Caco-2 (cell line): ENCODE data around the gene C5AR2. TPM values are rescaled to one million over a fixed set of nuclear protein-coding genes. Genes with fewer than 3 reads are reported as not detected.

ENCODE experiments used
- BruUV-seq: library from RNA; stranded (reverse); fragments of 400-500 nt; replicated peaks from 2 replicates; lab custom pipeline; 2021; lab: Mats Ljungman, UMichigan
- CTCF ChIA-PET: fragments of 300-600 bp; sonication (Branson Sonifier 250); formaldehyde crosslinking; loops from one replicate; lab custom pipeline; 2022; ENCODE audit warnings: antibody characterized with exemption; lab: Charles Lee
- POLR2A ChIA-PET: fragments of 300-600 bp; sonication (Branson Sonifier 250); formaldehyde crosslinking; loops from one replicate; lab custom pipeline; 2022; ENCODE audit warnings: antibody characterized with exemption; lab: Charles Lee
- DNase-seq, 2 experiments: peaks; one replicate each; pipeline versions ENCODE4 v3.0.0 to v3.0.0-alpha.2; 2020 to 2022
- H3K27me3 ChIP-seq: replicated peaks from 2 replicates; pipeline ENCODE4 v1.6.0; 2011; ENCODE audit warnings: low read length; ENCODE audit not compliant: control insufficient read depth, insufficient read depth
- H3K36me3 ChIP-seq: 2 replicates; pipeline ENCODE4 v1.5.1; 2011; ENCODE audit warnings: low read length; ENCODE audit not compliant: control insufficient read depth, insufficient read depth
- H3K4me1 ChIP-seq: fragments of 250-450 bp; sonication (Bioruptor Pico); 2 replicates; pipeline ENCODE4 v1.5.1; 2020; ENCODE audit warnings: mild to moderate bottlenecking
- H3K4me3 ChIP-seq: 2 replicates; pipeline ENCODE4 v1.5.1; 2011; ENCODE audit warnings: low read depth, mild to moderate bottlenecking, control low read depth, low read length
- H3K9me3 ChIP-seq: fragments of 250-450 bp; sonication (Bioruptor Pico); 2 replicates; pipeline ENCODE4 v1.5.1; 2020; ENCODE audit warnings: mild to moderate bottlenecking, moderate library complexity
- H3K27ac Mint-ChIP-seq: one replicate; pipeline ENCODE4 v1.8.0; 2022; ENCODE audit warnings: mixed read lengths; ENCODE audit not compliant: unreplicated experiment
- H3K27me3 Mint-ChIP-seq: one replicate; pipeline ENCODE4 v1.8.0; 2022; ENCODE audit warnings: mixed read lengths; ENCODE audit not compliant: insufficient read depth, unreplicated experiment
- H3K36me3 Mint-ChIP-seq: one replicate; pipeline ENCODE4 v1.8.0; 2022; ENCODE audit warnings: mild to moderate bottlenecking, mixed read lengths; ENCODE audit not compliant: insufficient read depth, unreplicated experiment
- H3K4me1 Mint-ChIP-seq: one replicate; pipeline ENCODE4 v1.8.0; 2022; ENCODE audit warnings: low read depth, mixed read lengths; ENCODE audit not compliant: unreplicated experiment
- H3K4me3 Mint-ChIP-seq: one replicate; pipeline ENCODE4 v1.8.0; 2022; ENCODE audit warnings: mild to moderate bottlenecking, moderate library complexity, mixed read lengths; ENCODE audit not compliant: unreplicated experiment
- H3K9me3 Mint-ChIP-seq: one replicate; pipeline ENCODE4 v1.8.0; 2022; ENCODE audit warnings: mixed read lengths; ENCODE audit not compliant: unreplicated experiment
- CTCF ChIP-seq, 2 experiments: fragments of 200-600 bp in 1 of 2; IDR thresholded peaks; 1 replicate in 1 of 2; 2 replicates in 1 of 2; pipeline versions ENCODE4 v1.5.1 to v1.8.0; 2011 to 2022; ENCODE audit warnings: antibody characterized with exemption in 1 of 2, control low read depth in 1 of 2, inconsistent platforms in 1 of 2, low read depth in 1 of 2, low read length in 1 of 2, mild to moderate bottlenecking in 1 of 2, moderate library complexity in 1 of 2; ENCODE audit not compliant: insufficient read depth in 1 of 2, severe bottlenecking in 1 of 2, unreplicated experiment in 1 of 2
- intact Hi-C: fragments of 100-400 bp; cut with micrococcal nuclease; formaldehyde crosslinking; loops from one replicate; pipeline ENCODE4 v1.10.0; 2022; ENCODE audit not compliant: unreplicated experiment
- total RNA-seq: library from RNA; stranded (reverse); gene quantifications from 2 replicates; pipeline ENCODE4 v1.2.3, GENCODE V29; 2022

The C5AR2 gene
- total RNA-seq, 1 experiment from 2014 or later: not detected

- ChIA-PET POLR2A (interaction anchor here (0.5 to 1.1 kb wide), 3 partner anchors 30 to 41 kb away, joined by 4 to 9 read pairs (median 6); partner anchors contain the start of gene INAFM1), CTCF (interaction anchor here (1.1 to 1.6 kb wide), 3 partner anchors 16 to 75 kb away, joined by 4 to 30 read pairs (median 4); partner anchors contain the start of gene DHX34)
- peak; percentile 91 for DNase-seq
- Mint-ChIP-seq H3K27me3 (no peaks in the 10 kb centered on the region), H3K27ac (peak overlapping the region; percentile 92), H3K4me3 (peak overlapping the region; percentile 54), H3K4me1 (peaks cover 23% of the 10 kb centered on the region), H3K36me3 (no peaks in the 10 kb centered on the region), H3K9me3 (peaks cover under 1% of the 10 kb centered on the region)
- H3K4me1 ChIP-seq: peaks cover 10% of the 10 kb centered on the region; the same call in 1 of the 2 replicates
- 0 out of 2 replicates have a peak, but pooled peaks cover 5% of the 10 kb centered on the region for H3K9me3 ChIP-seq
- no TSS peak for BruUV-seq
- intact Hi-C loops: loop anchor here (1.0 kb wide), 2 partner anchors 10 to 34 kb away; partner anchors contain the start of gene DHX34
- H3K36me3 ChIP-seq: no peaks in the 10 kb centered on the region
- H3K4me3 ChIP-seq: no peak overlapping the region
- no peak for TF ChIP-seq CTCF (IDR thresholded peaks at IDR 0.05; ENCODE audit: insufficient read depth in 1 of 2, low read depth in 1 of 2, low read length in 1 of 2, severe bottlenecking in 1 of 2, unreplicated experiment in 1 of 2)
- H3K27me3 ChIP-seq: no peaks in the 10 kb centered on the region
These were observed 16.7 kb upstream of the C5AR2 start for GRCh38 chr19:47315125-47315821.

DNA sequence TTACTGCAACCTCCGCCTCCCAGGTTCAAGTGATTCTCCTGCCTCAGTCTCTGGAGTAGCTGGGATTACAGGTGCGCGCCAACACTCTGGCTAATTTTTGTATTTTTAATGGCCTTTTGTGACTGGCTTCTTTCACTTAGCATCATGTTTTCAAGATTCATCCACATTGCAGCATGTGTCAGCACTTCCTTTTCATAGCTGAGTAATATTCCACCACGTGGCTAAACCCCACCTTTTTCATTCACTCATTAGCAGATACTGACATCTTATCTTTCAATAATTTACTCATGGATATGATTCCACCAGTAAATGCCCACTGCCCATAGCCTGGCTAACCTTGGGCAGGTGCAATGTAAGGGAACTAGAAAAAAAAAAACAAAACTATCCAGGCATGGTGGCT is 15.5 kb upstream of the C5AR2 start:
- no peak for TF ChIP-seq CTCF (IDR thresholded peaks at IDR 0.05; ENCODE audit: insufficient read depth in 1 of 2, low read depth in 1 of 2, low read length in 1 of 2, severe bottlenecking in 1 of 2, unreplicated experiment in 1 of 2)
- H3K27me3 Mint-ChIP-seq: peaks cover 3% of the 10 kb centered on the region
- H3K27me3 ChIP-seq: no peaks in the 10 kb centered on the region
- peaks cover 10% of the 10 kb centered on the region; the same call in 1 of the 2 replicates for H3K4me1 ChIP-seq
- peaks cover 8% of the 10 kb centered on the region; the same call in 1 of the 2 replicates for H3K9me3 ChIP-seq
- H3K9me3 Mint-ChIP-seq: peaks cover 9% of the 10 kb centered on the region
- CTCF ChIA-PET: interaction anchor here (2.4 kb wide), 1 partner anchor 32 kb away, joined by 10 read pairs; the partner anchor contains the start of gene DHX34
- POLR2A ChIA-PET: no interaction called here
- H3K36me3 ChIP-seq: no peaks in the 10 kb centered on the region
- no peak overlapping the region for H3K4me3 Mint-ChIP-seq
- peaks cover 23% of the 10 kb centered on the region for H3K4me1 Mint-ChIP-seq
- peak overlapping the region; percentile 92 for H3K27ac Mint-ChIP-seq
- no peak for DNase-seq
- intact Hi-C loops: no loop called here
- H3K4me3 ChIP-seq: no peak overlapping the region
- BruUV-seq: no TSS peak
- H3K36me3 Mint-ChIP-seq: no peaks in the 10 kb centered on the region

- no peak for DNase-seq
- H3K4me3 ChIP-seq: no peak overlapping the region
- Mint-ChIP-seq H3K27me3 (peaks cover 3% of the 10 kb centered on the region), H3K9me3 (peaks cover 9% of the 10 kb centered on the region), H3K4me3 (no peak overlapping the region), H3K27ac (no peak overlapping the region), H3K4me1 (peaks cover 14% of the 10 kb centered on the region), H3K36me3 (no peaks in the 10 kb centered on the region)
- peaks cover 5% of the 10 kb centered on the region; the same call in 1 of the 2 replicates for H3K9me3 ChIP-seq
- POLR2A ChIA-PET: no interaction called here
- TF ChIP-seq CTCF (IDR thresholded peaks at IDR 0.05; ENCODE audit: insufficient read depth in 1 of 2, low read depth in 1 of 2, low read length in 1 of 2, severe bottlenecking in 1 of 2, unreplicated experiment in 1 of 2): no peak
- H3K4me1 ChIP-seq: peaks cover 5% of the 10 kb centered on the region; the same call in 1 of the 2 replicates
- CTCF ChIA-PET: no interaction called here
- BruUV-seq: no TSS peak
- no peaks in the 10 kb centered on the region for H3K27me3 ChIP-seq
- H3K36me3 ChIP-seq: no peaks in the 10 kb centered on the region
- intact Hi-C loops: no loop called here
These were observed 11.8 kb upstream of the C5AR2 start for GRCh38 chr19:47319923-47320871.
